Calu3 (cell line): ENCODE results near the gene FRK. TPM values are rescaled to one million over a fixed set of nuclear protein-coding genes. Genes with fewer than 3 reads are reported as not detected.
A peak's percentile ranks its signal among the peaks of the same experiment; 100 is the strongest.

Experiments
- BruUV-seq: library from RNA; stranded (reverse); fragments of 400-500 nt; replicated peaks from 2 replicates; lab custom pipeline; 2021; lab: Mats Ljungman, UMichigan
- CTCF ChIA-PET: fragments of 300-600 bp; sonication (Branson Sonifier 250); formaldehyde crosslinking; loops from one replicate; lab custom pipeline; 2022; ENCODE audit warnings: antibody characterized with exemption; lab: Charles Lee
- DNase-seq: peaks from one replicate; pipeline ENCODE4 v3.0.0; 2022
- H3K27ac Mint-ChIP-seq: one replicate; pipeline ENCODE4 v1.8.0; 2022; ENCODE audit warnings: mixed read lengths; ENCODE audit not compliant: unreplicated experiment
- H3K27me3 Mint-ChIP-seq: one replicate; pipeline ENCODE4 v1.8.0; 2022; ENCODE audit warnings: mixed read lengths; ENCODE audit not compliant: unreplicated experiment
- H3K36me3 Mint-ChIP-seq: one replicate; pipeline ENCODE4 v1.8.0; 2022; ENCODE audit warnings: mild to moderate bottlenecking, moderate library complexity, mixed read lengths; ENCODE audit not compliant: insufficient read depth, unreplicated experiment
- H3K4me1 Mint-ChIP-seq: one replicate; pipeline ENCODE4 v1.8.0; 2022; ENCODE audit warnings: mild to moderate bottlenecking, low read depth, mixed read lengths; ENCODE audit not compliant: unreplicated experiment
- H3K4me3 Mint-ChIP-seq: one replicate; pipeline ENCODE4 v1.8.0; 2022; ENCODE audit warnings: mild to moderate bottlenecking, low read depth, moderate library complexity, mixed read lengths; ENCODE audit not compliant: unreplicated experiment
- H3K9me3 Mint-ChIP-seq: one replicate; pipeline ENCODE4 v1.8.0; 2022; ENCODE audit warnings: low read depth, mixed read lengths; ENCODE audit not compliant: unreplicated experiment
- intact Hi-C: fragments of 100-400 bp; cut with micrococcal nuclease; formaldehyde crosslinking; loops from one replicate; pipeline ENCODE4 v1.10.0; 2022; ENCODE audit not compliant: unreplicated experiment
- total RNA-seq: library from RNA; stranded (reverse); gene quantifications from 2 replicates; pipeline ENCODE4 v1.2.3, GENCODE V29; 2022
- TF ChIP-seq, protein P1 (sequence below): fragments of 200-600 bp; IDR thresholded peaks from one replicate; pipeline ENCODE4 v1.8.0; 2022; ENCODE audit warnings: antibody characterized with exemption; ENCODE audit not compliant: unreplicated experiment

The FRK gene
- total RNA-seq, 1 experiment from 2014 or later: 21.2 TPM

GRCh38 chr6:115898246-115898645 lies 162.4 kb downstream of the FRK start:
- Mint-ChIP-seq H3K27ac (no peak overlapping the region), H3K9me3 (no peaks in the 10 kb centered on the region), H3K36me3 (no peaks in the 10 kb centered on the region), H3K27me3 (no peaks in the 10 kb centered on the region), H3K4me3 (no peak overlapping the region), H3K4me1 (peaks cover 11% of the 10 kb centered on the region)
- no TSS peak for BruUV-seq
- CTCF ChIA-PET: no interaction called here
- intact Hi-C loops: loop anchor here (10.0 kb wide), 3 partner anchors 253 to 1803 kb away; no protein-coding TSS in a partner anchor
- TF ChIP-seq, protein P1, sequence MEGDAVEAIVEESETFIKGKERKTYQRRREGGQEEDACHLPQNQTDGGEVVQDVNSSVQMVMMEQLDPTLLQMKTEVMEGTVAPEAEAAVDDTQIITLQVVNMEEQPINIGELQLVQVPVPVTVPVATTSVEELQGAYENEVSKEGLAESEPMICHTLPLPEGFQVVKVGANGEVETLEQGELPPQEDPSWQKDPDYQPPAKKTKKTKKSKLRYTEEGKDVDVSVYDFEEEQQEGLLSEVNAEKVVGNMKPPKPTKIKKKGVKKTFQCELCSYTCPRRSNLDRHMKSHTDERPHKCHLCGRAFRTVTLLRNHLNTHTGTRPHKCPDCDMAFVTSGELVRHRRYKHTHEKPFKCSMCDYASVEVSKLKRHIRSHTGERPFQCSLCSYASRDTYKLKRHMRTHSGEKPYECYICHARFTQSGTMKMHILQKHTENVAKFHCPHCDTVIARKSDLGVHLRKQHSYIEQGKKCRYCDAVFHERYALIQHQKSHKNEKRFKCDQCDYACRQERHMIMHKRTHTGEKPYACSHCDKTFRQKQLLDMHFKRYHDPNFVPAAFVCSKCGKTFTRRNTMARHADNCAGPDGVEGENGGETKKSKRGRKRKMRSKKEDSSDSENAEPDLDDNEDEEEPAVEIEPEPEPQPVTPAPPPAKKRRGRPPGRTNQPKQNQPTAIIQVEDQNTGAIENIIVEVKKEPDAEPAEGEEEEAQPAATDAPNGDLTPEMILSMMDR: no peak
- no peak for DNase-seq

DNA sequence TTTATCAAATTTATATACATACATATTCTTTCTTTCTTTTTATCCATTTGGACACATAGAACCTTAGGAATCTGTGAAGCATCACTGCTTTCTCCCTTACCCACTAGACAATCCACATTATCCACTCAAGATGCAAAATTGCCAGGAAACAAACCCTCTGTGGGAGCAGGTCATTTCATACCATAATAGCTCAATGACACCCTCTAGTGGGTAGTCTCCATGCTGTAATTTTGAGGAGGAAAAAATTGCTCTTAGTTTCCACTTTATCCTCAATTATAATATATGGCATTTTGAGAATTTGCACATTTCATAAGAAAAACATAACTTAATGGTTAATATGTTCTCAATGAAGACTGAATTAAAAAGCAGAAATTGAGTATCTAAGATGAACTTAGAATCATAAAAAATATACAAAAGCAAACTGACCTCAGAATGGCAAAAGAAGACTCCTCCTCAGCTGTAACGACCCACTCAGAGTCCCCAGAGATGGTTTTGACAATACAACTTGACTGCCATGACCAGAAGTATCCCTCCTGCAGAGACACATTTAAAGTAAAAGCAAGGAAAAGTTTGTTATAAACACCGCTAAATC lies 164.1 kb downstream of the FRK start:
- no peak overlapping the region for H3K27ac Mint-ChIP-seq
- H3K36me3 Mint-ChIP-seq: no peaks in the 10 kb centered on the region
- H3K4me1 Mint-ChIP-seq: peaks cover 12% of the 10 kb centered on the region
- CTCF ChIA-PET: interaction anchor here (0.6 kb wide), 1 partner anchor 648 kb away, joined by 5 read pairs; no protein-coding TSS in a partner anchor
- BruUV-seq: no TSS peak
- H3K4me3 Mint-ChIP-seq: no peak overlapping the region
- peak; percentile 38 for DNase-seq
- no peaks in the 10 kb centered on the region for H3K9me3 Mint-ChIP-seq
- intact Hi-C loops: loop anchor here (2.0 to 10.0 kb wide), 4 partner anchors 252 to 1802 kb away; no protein-coding TSS in a partner anchor
- H3K27me3 Mint-ChIP-seq: no peaks in the 10 kb centered on the region
- TF ChIP-seq, protein P1: peak; percentile 62

GRCh38 chr6:115894426-115894992 lies 166.2 kb downstream of the FRK start:
- BruUV-seq: no TSS peak
- intact Hi-C loops: loop anchor here (10.0 kb wide), 3 partner anchors 250 to 1800 kb away; no protein-coding TSS in a partner anchor
- TF ChIP-seq, protein P1: no peak
- no peak overlapping the region for H3K4me3 Mint-ChIP-seq
- no peaks in the 10 kb centered on the region for H3K36me3 Mint-ChIP-seq
- no peak overlapping the region for H3K27ac Mint-ChIP-seq
- peaks cover 23% of the 10 kb centered on the region for H3K4me1 Mint-ChIP-seq
- CTCF ChIA-PET: no interaction called here
- H3K9me3 Mint-ChIP-seq: no peaks in the 10 kb centered on the region
- no peak for DNase-seq
- H3K27me3 Mint-ChIP-seq: no peaks in the 10 kb centered on the region

DNA sequence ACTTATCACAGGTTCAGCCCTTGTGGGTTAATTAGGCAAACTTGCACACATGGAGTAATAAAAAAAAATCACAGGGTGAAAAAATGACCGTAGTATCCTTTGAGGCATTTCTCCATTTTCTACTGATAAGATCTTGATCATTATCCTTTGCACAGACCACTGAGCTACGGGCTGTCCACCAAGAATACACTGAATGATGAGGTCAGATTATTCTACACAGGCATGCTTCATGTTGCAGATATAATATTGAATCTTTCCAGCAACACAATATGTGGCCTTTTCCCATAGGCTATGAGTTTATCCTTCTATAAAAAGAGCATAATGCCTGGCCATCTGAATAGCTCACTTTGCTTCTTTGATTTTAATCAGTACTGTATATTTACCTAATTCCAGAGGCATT lies 168.9 kb downstream of the FRK start:
- intact Hi-C loops: loop anchor here (10.0 kb wide), 3 partner anchors 247 to 1797 kb away; no protein-coding TSS in a partner anchor
- no TSS peak for BruUV-seq
- H3K4me3 Mint-ChIP-seq: no peak overlapping the region

More for the DNA sequence above, 168.9 kb downstream of the FRK start:
- no peaks in the 10 kb centered on the region for H3K27me3 Mint-ChIP-seq
- H3K9me3 Mint-ChIP-seq: no peaks in the 10 kb centered on the region
- H3K27ac Mint-ChIP-seq: no peak overlapping the region
- CTCF ChIA-PET: no interaction called here
- DNase-seq: no peak
- no peaks in the 10 kb centered on the region for H3K36me3 Mint-ChIP-seq
- peaks cover 23% of the 10 kb centered on the region for H3K4me1 Mint-ChIP-seq
- TF ChIP-seq, protein P1: no peak
